CD4-positive, alpha-beta memory T cell (primary cell): Measurements from ENCODE around the gene CD22. TPM values are rescaled to one million over a fixed set of nuclear protein-coding genes. Genes with fewer than 3 reads are reported as not detected.

ENCODE experiments used
- CTCF ChIA-PET: fragments of 350-600 bp; sonication (Branson Sonifier 250); formaldehyde crosslinking; loops from one replicate; lab custom pipeline; 2021; ENCODE audit warnings: inconsistent platforms; ENCODE audit not compliant: partially characterized antibody; lab: Charles Lee
- POLR2A ChIA-PET: fragments of 350-600 bp; sonication (Branson Sonifier 250); formaldehyde crosslinking; loops from one replicate; lab custom pipeline; 2021; ENCODE audit not compliant: partially characterized antibody; lab: Charles Lee
- DNase-seq, 5 donors: peaks; one replicate each; pipeline versions ENCODE4 v3.0.0 to v3.0.0-alpha.2; 2020 to 2022; ENCODE audit warnings: mixed read lengths in 1 of 5
- H3K27ac ChIP-seq: one replicate; pipeline ENCODE4 v1.7.0; 2013; ENCODE audit warnings: low read depth, low read length
- H3K27me3 ChIP-seq: 2 replicates; pipeline ENCODE4 v1.7.0; 2013; ENCODE audit warnings: mild to moderate bottlenecking, low read length, moderate library complexity; ENCODE audit not compliant: insufficient read depth
- H3K36me3 ChIP-seq: 2 replicates; pipeline ENCODE4 v1.7.0; 2013; ENCODE audit warnings: mild to moderate bottlenecking, low read length, moderate library complexity; ENCODE audit not compliant: insufficient read depth
- H3K4me1 ChIP-seq: 2 replicates; pipeline ENCODE4 v1.7.0; 2013; ENCODE audit warnings: mild to moderate bottlenecking, low read length, moderate library complexity; ENCODE audit not compliant: insufficient read depth
- H3K4me3 ChIP-seq, 2 donors: one replicate each; pipeline ENCODE4 v1.7.0; 2013; ENCODE audit warnings: low read length in 2 of 2, mild to moderate bottlenecking in 1 of 2
- H3K9me3 ChIP-seq, 2 donors: one replicate each; pipeline ENCODE4 v1.7.0; 2013; ENCODE audit warnings: low read length in 2 of 2, control low read depth in 1 of 2; ENCODE audit not compliant: control insufficient read depth in 1 of 2
- H3K27ac Mint-ChIP-seq, 7 donors: one replicate each; pipeline ENCODE4 v1.8.0; 2020 to 2021; ENCODE audit warnings: mixed read lengths in 7 of 7, mild to moderate bottlenecking in 6 of 7, inconsistent platforms in 3 of 7, moderate library complexity in 3 of 7
- H3K27me3 Mint-ChIP-seq, 2 donors: one replicate each; pipeline ENCODE4 v1.8.0; 2020 to 2021; ENCODE audit warnings: mixed read lengths in 2 of 2
- H3K36me3 Mint-ChIP-seq, 2 donors: one replicate each; pipeline ENCODE4 v1.8.0; 2020 to 2021; ENCODE audit warnings: mixed read lengths in 2 of 2, inconsistent platforms in 1 of 2, mild to moderate bottlenecking in 1 of 2
- H3K4me1 Mint-ChIP-seq, 4 donors: one replicate each; pipeline ENCODE4 v1.8.0; 2020 to 2021; ENCODE audit warnings: mixed read lengths in 4 of 4, mild to moderate bottlenecking in 1 of 4
- H3K4me3 Mint-ChIP-seq, 8 donors: one replicate each; pipeline ENCODE4 v1.8.0; 2020 to 2021; ENCODE audit warnings: mixed read lengths in 8 of 8, mild to moderate bottlenecking in 7 of 8, moderate library complexity in 6 of 8, inconsistent platforms in 3 of 8
- H3K9me3 Mint-ChIP-seq, 8 donors: one replicate each; pipeline ENCODE4 v1.8.0; 2020 to 2021; ENCODE audit warnings: mixed read lengths in 8 of 8, mild to moderate bottlenecking in 5 of 8, inconsistent platforms in 3 of 8, moderate library complexity in 1 of 8
- intact Hi-C: fragments of 100-400 bp; cut with micrococcal nuclease; formaldehyde crosslinking; loops from one replicate; pipeline ENCODE4 v1.15.1; 2023
- polyA plus RNA-seq, 2 donors: library from polyadenylated mRNA; unstranded; fragments of 300-500 nt; fragmentation: Illumina TruSeq; gene quantifications; one replicate each; pipeline ENCODE4 v1.2.3, GENCODE V29; 2021
- total RNA-seq, 2 experiments: library from RNA; stranded (reverse); gene quantifications; one replicate each; pipeline ENCODE4 v1.2.3, GENCODE V29; 2021

Gene CD22
- total and polyA plus RNA-seq, 4 experiments from 2014 or later: 0.30 to 1.8 (median 0.32) TPM

DNA sequence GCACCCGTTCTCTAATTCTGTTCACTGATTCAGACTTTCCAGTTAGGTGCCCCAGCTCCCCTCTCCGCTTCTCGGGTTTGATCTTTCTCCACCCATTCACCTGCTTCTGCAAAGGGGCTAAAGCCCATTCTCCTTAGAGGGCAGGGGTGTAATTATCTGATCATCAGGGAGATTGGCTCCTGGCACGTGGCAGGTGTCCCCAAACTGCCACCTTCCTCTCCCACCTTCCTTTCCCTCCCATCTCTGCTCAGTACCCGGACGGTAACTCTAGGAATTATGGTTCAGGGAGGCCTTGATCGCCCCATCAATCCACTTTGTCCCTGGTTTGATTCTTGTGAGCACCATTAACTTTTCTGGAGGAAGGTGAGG lies 18.9 kb downstream of the CD22 start:
- H3K4me1 Mint-ChIP-seq: peaks cover 26 to 36% (median 32%) of the 10 kb centered on the region in 4 donors
- Histone ChIP-seq H3K36me3 (no peaks in the 10 kb centered on the region), H3K4me1 (peaks cover 34% of the 10 kb centered on the region), H3K27ac (no peak overlapping the region), H3K4me3 (no peak overlapping the region), H3K9me3 (no peaks in the 10 kb centered on the region), H3K27me3 (no peaks in the 10 kb centered on the region)
- H3K27ac Mint-ChIP-seq: peak overlapping the region in 6 of 7 donors; percentile 29 to 95 (median 90)
- DNase-seq: peak in 1 of 5 donors; percentile 27
- peaks cover 0 to 9% of the 10 kb centered on the region in 2 donors for H3K27me3 Mint-ChIP-seq
- ChIA-PET POLR2A (interaction anchor here (2.1 kb wide), 1 partner anchor 115 kb away, joined by 7 read pairs; no protein-coding TSS in a partner anchor), CTCF (interaction anchor here (0.9 to 1.2 kb wide), 2 partner anchors 9 to 147 kb away, joined by 3 to 9 read pairs; partner anchors contain the start of gene FFAR3)
- H3K36me3 Mint-ChIP-seq: peaks cover 0 to 6% of the 10 kb centered on the region in 2 donors
- peaks cover 0 to 2% (median 0%) of the 10 kb centered on the region in 8 donors for H3K9me3 Mint-ChIP-seq
- intact Hi-C loops: loop anchor here (1.0 to 10.0 kb wide), 3 partner anchors 79 to 203 kb away; partner anchors contain the start of genes FXYD7 and LSR
- peak overlapping the region in 7 of 8 donors; percentile 67 to 87 (median 77) for H3K4me3 Mint-ChIP-seq

DNA sequence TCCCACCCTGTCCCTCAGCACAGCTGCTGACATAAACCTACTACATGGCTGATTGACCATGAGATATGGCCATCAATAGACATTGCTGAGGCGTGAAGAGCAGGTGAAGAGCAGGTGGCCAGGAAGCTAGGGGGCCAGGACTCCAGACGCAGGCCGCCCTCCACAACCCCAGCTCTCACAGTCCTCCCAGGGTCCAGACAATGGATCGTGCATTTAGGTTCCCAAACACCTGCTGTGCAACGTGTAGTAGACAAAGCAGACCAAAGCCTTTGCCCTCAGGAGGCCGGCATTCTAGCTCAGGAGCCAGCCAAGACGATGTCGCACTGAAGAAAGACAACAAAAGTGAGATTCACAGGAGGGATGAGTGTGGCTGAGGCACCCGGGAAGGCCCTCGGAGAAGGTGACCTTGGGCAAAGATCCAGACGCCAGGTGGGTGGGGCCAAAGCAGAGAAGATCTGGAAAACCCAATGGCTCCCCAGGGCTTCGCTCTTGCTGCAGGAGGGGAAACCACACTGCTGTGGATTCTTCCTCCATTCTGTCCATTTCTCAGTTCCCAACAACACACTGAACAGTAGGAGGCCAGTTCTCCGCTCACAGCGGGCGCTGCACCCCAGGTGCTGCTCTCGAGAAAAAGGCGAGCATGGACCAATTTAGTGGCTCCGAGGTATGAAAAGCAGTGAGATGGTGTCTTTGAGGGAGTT lies 20.1 kb downstream of the CD22 start:
- intact Hi-C loops: loop anchor here (5.0 to 10.0 kb wide), 2 partner anchors 102 to 204 kb away; partner anchors contain the start of genes FXYD7 and LSR
- H3K4me1 Mint-ChIP-seq: peaks cover 27 to 37% (median 32%) of the 10 kb centered on the region in 4 donors
- peaks cover 0 to 6% of the 10 kb centered on the region in 2 donors for H3K36me3 Mint-ChIP-seq
- H3K27ac ChIP-seq: no peak overlapping the region
- H3K27me3 Mint-ChIP-seq: peaks cover 0 to 14% of the 10 kb centered on the region in 2 donors
- H3K4me3 ChIP-seq: no peak overlapping the region
- peaks cover 0 to 2% (median 0%) of the 10 kb centered on the region in 8 donors for H3K9me3 Mint-ChIP-seq
- no peak overlapping the region for H3K4me3 Mint-ChIP-seq
- peak overlapping the region in 2 of 7 donors; percentile 19 to 76 for H3K27ac Mint-ChIP-seq
- no peaks in the 10 kb centered on the region for H3K36me3 ChIP-seq
- H3K27me3 ChIP-seq: no peaks in the 10 kb centered on the region
- ChIA-PET CTCF (interaction anchor here (0.6 to 2.0 kb wide), 3 partner anchors 120 to 124 kb away, joined by 3 to 6 read pairs (median 6); no protein-coding TSS in a partner anchor), POLR2A (no interaction called here)
- peaks cover 41% of the 10 kb centered on the region for H3K4me1 ChIP-seq
- DNase-seq: peak in 1 of 5 donors; percentile 23
- H3K9me3 ChIP-seq: no peaks in the 10 kb centered on the region

DNA sequence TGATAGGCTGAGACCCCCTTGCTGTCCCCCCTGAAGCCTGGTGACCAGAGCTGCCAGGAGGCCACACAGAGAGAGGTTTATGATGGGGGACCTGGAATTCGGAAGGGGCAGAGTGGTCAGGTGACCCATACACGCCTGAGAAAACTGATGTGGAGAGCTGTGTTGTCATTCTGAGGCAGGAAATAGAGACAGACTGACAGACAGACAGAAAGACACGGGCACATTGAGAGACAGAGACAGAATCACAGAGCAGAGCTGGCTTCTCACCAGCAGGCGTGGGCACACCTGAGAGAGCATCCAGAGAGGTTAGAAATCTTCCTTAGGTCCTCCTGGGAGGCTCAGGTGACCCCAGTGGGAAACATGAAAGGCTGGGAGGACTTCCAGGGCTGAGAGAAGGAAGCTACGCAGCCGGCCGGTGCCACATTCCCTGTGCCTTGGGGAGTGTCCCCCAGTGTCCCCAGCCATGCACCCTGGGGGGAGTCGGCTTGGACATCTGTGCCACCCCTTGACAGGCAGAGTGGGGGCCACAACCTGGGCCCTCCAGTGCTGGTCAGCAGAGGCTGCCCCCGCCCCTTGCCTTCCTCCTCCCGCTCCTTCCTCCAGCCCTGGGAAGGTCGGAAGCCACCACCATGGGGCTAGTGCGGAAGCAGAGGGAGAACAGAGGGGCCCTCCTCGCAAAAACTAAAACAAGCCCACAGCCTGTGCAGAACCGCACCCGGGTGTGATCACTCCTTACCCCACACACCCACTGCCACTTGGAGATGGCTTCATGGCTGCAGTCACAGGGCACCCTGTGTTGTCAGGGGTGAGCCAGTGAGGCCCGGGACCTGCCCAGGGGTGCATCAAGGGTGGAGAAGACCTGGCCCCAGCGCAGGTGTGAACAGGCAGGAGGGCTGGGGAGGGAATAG lies 20.9 kb downstream of the CD22 start:
- peak overlapping the region in 2 of 7 donors; percentile 5 to 19 for H3K27ac Mint-ChIP-seq
- H3K27ac ChIP-seq: no peak overlapping the region
- POLR2A ChIA-PET: no interaction called here

DNA sequence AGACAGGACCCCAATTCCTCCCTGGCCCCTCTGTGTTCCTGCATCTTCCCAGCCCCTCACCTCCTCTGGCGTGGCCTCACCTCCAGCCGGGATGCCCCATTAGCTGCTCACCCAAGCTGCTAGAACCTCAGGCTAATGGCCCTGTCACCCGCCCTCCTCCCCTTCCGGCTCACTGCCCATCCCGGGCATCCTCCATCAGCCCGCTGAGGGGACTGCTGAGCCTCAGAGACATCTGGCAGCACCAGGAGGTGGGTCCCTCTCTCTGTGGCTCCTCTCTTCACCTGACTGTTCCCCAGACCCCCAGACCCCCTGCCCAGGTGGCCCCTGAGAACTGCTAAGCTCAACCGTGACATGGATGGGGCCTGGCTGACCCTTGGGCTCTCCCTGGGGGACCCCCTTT lies 21.6 kb downstream of the CD22 start:
- intact Hi-C loops: no loop called here
- no peak overlapping the region for H3K27ac ChIP-seq
- Mint-ChIP-seq H3K27me3 (peaks cover 0 to 14% of the 10 kb centered on the region in 2 donors), H3K4me1 (peaks cover 27 to 37% (median 31%) of the 10 kb centered on the region in 4 donors), H3K9me3 (peaks cover 0 to 2% (median 0%) of the 10 kb centered on the region in 8 donors), H3K36me3 (peaks cover 0 to 6% of the 10 kb centered on the region in 2 donors), H3K4me3 (no peak overlapping the region), H3K27ac (no peak overlapping the region)
- ChIA-PET POLR2A (no interaction called here), CTCF (interaction anchor here (1.2 to 1.3 kb wide), 2 partner anchors 119 to 147 kb away, joined by 4 to 7 read pairs; no protein-coding TSS in a partner anchor)
- no peaks in the 10 kb centered on the region for H3K27me3 ChIP-seq
- H3K4me1 ChIP-seq: peaks cover 40% of the 10 kb centered on the region
- no peaks in the 10 kb centered on the region for H3K36me3 ChIP-seq
- DNase-seq: peak in 1 of 5 donors; percentile 19
- no peaks in the 10 kb centered on the region for H3K9me3 ChIP-seq
- no peak overlapping the region for H3K4me3 ChIP-seq

More for the DNA sequence above, 20.9 kb downstream of the CD22 start:
- H3K9me3 ChIP-seq: no peaks in the 10 kb centered on the region
- H3K4me3 ChIP-seq: no peak overlapping the region
- no peaks in the 10 kb centered on the region for H3K36me3 ChIP-seq
- intact Hi-C loops: loop anchor here (5.0 to 10.0 kb wide), 2 partner anchors 103 to 205 kb away; partner anchors contain the start of genes FXYD7 and LSR
- CTCF ChIA-PET: interaction anchor here (1.3 to 2.0 kb wide), 3 partner anchors 119 to 148 kb away, joined by 4 to 6 read pairs (median 6); no protein-coding TSS in a partner anchor
- Mint-ChIP-seq H3K4me3 (no peak overlapping the region), H3K4me1 (peaks cover 27 to 37% (median 32%) of the 10 kb centered on the region in 4 donors), H3K9me3 (peaks cover 0 to 2% (median 0%) of the 10 kb centered on the region in 8 donors), H3K27me3 (peaks cover 0 to 14% of the 10 kb centered on the region in 2 donors), H3K36me3 (peaks cover 0 to 6% of the 10 kb centered on the region in 2 donors)
- peaks cover 41% of the 10 kb centered on the region for H3K4me1 ChIP-seq
- H3K27me3 ChIP-seq: no peaks in the 10 kb centered on the region
- DNase-seq: peak in 1 of 5 donors; percentile 7

DNA sequence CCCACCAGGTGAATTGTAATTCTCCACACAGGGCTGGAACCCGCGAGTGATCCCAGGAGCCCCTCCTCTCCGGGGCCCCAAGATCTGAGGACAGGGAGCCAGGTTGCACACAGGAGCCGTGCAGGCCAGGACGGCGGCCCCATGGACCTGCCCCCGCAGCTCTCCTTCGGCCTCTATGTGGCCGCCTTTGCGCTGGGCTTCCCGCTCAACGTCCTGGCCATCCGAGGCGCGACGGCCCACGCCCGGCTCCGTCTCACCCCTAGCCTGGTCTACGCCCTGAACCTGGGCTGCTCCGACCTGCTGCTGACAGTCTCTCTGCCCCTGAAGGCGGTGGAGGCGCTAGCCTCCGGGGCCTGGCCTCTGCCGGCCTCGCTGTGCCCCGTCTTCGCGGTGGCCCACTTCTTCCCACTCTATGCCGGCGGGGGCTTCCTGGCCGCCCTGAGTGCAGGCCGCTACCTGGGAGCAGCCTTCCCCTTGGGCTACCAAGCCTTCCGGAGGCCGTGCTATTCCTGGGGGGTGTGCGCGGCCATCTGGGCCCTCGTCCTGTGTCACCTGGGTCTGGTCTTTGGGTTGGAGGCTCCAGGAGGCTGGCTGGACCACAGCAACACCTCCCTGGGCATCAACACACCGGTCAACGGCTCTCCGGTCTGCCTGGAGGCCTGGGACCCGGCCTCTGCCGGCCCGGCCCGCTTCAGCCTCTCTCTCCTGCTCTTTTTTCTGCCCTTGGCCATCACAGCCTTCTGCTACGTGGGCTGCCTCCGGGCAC lies 22.6 kb downstream of the CD22 start:
- no peak overlapping the region for H3K4me3 ChIP-seq
- no peaks in the 10 kb centered on the region for H3K36me3 ChIP-seq
- POLR2A ChIA-PET: interaction anchor here (2.4 kb wide), 1 partner anchor 117 kb away, joined by 20 read pairs; no protein-coding TSS in a partner anchor
- CTCF ChIA-PET: interaction anchor here (0.8 to 5.3 kb wide), 9 partner anchors 83 to 323 kb away, joined by 3 to 97 read pairs (median 7); no protein-coding TSS in a partner anchor
- intact Hi-C loops: loop anchor here (1.0 kb wide), 3 partner anchors 117 to 284 kb away; no protein-coding TSS in a partner anchor
- no peak overlapping the region for H3K27ac ChIP-seq
- Mint-ChIP-seq H3K27ac (no peak overlapping the region), H3K4me1 (peaks cover 19 to 27% (median 22%) of the 10 kb centered on the region in 4 donors), H3K36me3 (peaks cover 0 to 5% of the 10 kb centered on the region in 2 donors), H3K27me3 (peaks cover 0 to 10% of the 10 kb centered on the region in 2 donors), H3K9me3 (peaks cover 0 to under 1% (median 0%) of the 10 kb centered on the region in 8 donors), H3K4me3 (no peak overlapping the region)
- no peaks in the 10 kb centered on the region for H3K27me3 ChIP-seq
- H3K4me1 ChIP-seq: peaks cover 30% of the 10 kb centered on the region
- H3K9me3 ChIP-seq: no peaks in the 10 kb centered on the region
- DNase-seq: peak in 1 of 5 donors; percentile 9

DNA sequence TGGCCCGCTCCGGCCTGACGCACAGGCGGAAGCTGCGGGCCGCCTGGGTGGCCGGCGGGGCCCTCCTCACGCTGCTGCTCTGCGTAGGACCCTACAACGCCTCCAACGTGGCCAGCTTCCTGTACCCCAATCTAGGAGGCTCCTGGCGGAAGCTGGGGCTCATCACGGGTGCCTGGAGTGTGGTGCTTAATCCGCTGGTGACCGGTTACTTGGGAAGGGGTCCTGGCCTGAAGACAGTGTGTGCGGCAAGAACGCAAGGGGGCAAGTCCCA lies 23.1 kb downstream of the CD22 start:
- no peak overlapping the region for H3K27ac Mint-ChIP-seq
- Histone ChIP-seq H3K27ac (no peak overlapping the region), H3K36me3 (no peaks in the 10 kb centered on the region), H3K27me3 (no peaks in the 10 kb centered on the region), H3K4me1 (peaks cover 24% of the 10 kb centered on the region), H3K9me3 (no peaks in the 10 kb centered on the region), H3K4me3 (no peak overlapping the region)
- POLR2A ChIA-PET: interaction anchor here (1.5 to 2.4 kb wide), 2 partner anchors 117 to 121 kb away, joined by 6 to 20 read pairs; no protein-coding TSS in a partner anchor
- intact Hi-C loops: loop anchor here (1.0 kb wide), 3 partner anchors 116 to 285 kb away; no protein-coding TSS in a partner anchor
- CTCF ChIA-PET: interaction anchor here (0.6 to 5.3 kb wide), 17 partner anchors 9 to 323 kb away, joined by 3 to 97 read pairs (median 5); partner anchors contain the start of gene FXYD7
- no peak overlapping the region for H3K4me3 Mint-ChIP-seq
- peaks cover 15 to 22% (median 17%) of the 10 kb centered on the region in 4 donors for H3K4me1 Mint-ChIP-seq
- H3K9me3 Mint-ChIP-seq: no peaks in the 10 kb centered on the region
- peak in 1 of 5 donors; percentile 9 for DNase-seq
- H3K27me3 Mint-ChIP-seq: peaks cover 0 to 8% of the 10 kb centered on the region in 2 donors
- H3K36me3 Mint-ChIP-seq: peaks cover 0 to under 1% of the 10 kb centered on the region in 2 donors
